Parathyroid adenoma (tissue), 2 donors: ENCODE measurements around the gene OPCML.

Experiments used
- H2AFZ ChIP-seq: fragments of 300-600 bp; sonication (generic); one replicate; pipeline ENCODE4 v1.7.0; 2017; ENCODE audit warnings: antibody characterized with exemption, mild to moderate bottlenecking
- H3K27ac ChIP-seq: fragments of 300-600 bp; sonication (generic); one replicate; pipeline ENCODE4 v1.7.0; 2017
- H3K27me3 ChIP-seq: fragments of 300-600 bp; sonication (generic); one replicate; pipeline ENCODE4 v1.7.0; 2017; ENCODE audit warnings: low read length; ENCODE audit not compliant: control insufficient read depth, insufficient read depth
- H3K36me3 ChIP-seq: fragments of 300-600 bp; sonication (generic); one replicate; pipeline ENCODE4 v1.7.0; 2017; ENCODE audit warnings: low read length; ENCODE audit not compliant: control insufficient read depth, insufficient read depth
- H3K4me1 ChIP-seq: fragments of 300-600 bp; sonication (generic); one replicate; pipeline ENCODE4 v1.7.0; 2017; ENCODE audit warnings: control low read depth
- H3K4me2 ChIP-seq: fragments of 300-600 bp; sonication (generic); one replicate; pipeline ENCODE4 v1.7.0; 2017; ENCODE audit warnings: low read length
- H3K4me3 ChIP-seq: fragments of 300-600 bp; sonication (generic); one replicate; pipeline ENCODE4 v1.7.0; 2017; ENCODE audit warnings: low read depth, low read length
- H3K79me2 ChIP-seq: fragments of 300-600 bp; sonication (generic); one replicate; pipeline ENCODE4 v1.7.0; 2017; ENCODE audit warnings: control low read depth
- H3K9ac ChIP-seq: fragments of 300-600 bp; sonication (generic); one replicate; pipeline ENCODE4 v1.7.0; 2017; ENCODE audit warnings: mild to moderate bottlenecking
- H3K9me3 ChIP-seq: fragments of 300-600 bp; sonication (generic); one replicate; pipeline ENCODE4 v1.7.0; 2017; ENCODE audit warnings: low read length; ENCODE audit not compliant: control insufficient read depth
- CTCF ChIP-seq: fragments of 300-600 bp; sonication (generic); IDR thresholded peaks from one replicate; pipeline ENCODE4 v1.7.0; 2017; ENCODE audit warnings: antibody characterized with exemption, mild to moderate bottlenecking
- donor health status: primary hyperparathyroidism.

OPCML gene

GRCh38 chr11:133207995-133208394 lies 324.3 kb downstream of the OPCML start:
- H3K4me3 ChIP-seq: no peak overlapping the region
- TF ChIP-seq CTCF: no peak
- H3K9me3 ChIP-seq: no peaks in the 10 kb centered on the region
- no peak overlapping the region for H3K9ac ChIP-seq
- H3K4me2 ChIP-seq: no peak overlapping the region
- no peak overlapping the region for H3K27ac ChIP-seq
- H3K36me3 ChIP-seq: no peaks in the 10 kb centered on the region
- no peaks in the 10 kb centered on the region for H3K27me3 ChIP-seq
- no peaks in the 10 kb centered on the region for H3K4me1 ChIP-seq
- no peak overlapping the region for H2AFZ ChIP-seq
- H3K79me2 ChIP-seq: no peaks in the 10 kb centered on the region

- H3K79me2 ChIP-seq: no peaks in the 10 kb centered on the region
- H2AFZ ChIP-seq: no peak overlapping the region
- H3K27me3 ChIP-seq: no peaks in the 10 kb centered on the region
- no peaks in the 10 kb centered on the region for H3K36me3 ChIP-seq
- no peaks in the 10 kb centered on the region for H3K4me1 ChIP-seq
- TF ChIP-seq CTCF: no peak
- no peak overlapping the region for H3K27ac ChIP-seq
- H3K9me3 ChIP-seq: no peaks in the 10 kb centered on the region
- no peak overlapping the region for H3K4me3 ChIP-seq
- H3K4me2 ChIP-seq: no peak overlapping the region
- H3K9ac ChIP-seq: no peak overlapping the region
These were observed 325.8 kb downstream of the OPCML start for GRCh38 chr11:133206313-133207005.

GRCh38 chr11:133204158-133204557 lies 328.1 kb downstream of the OPCML start:
- TF ChIP-seq CTCF: no peak
- no peaks in the 10 kb centered on the region for H3K9me3 ChIP-seq
- no peak overlapping the region for H3K27ac ChIP-seq

GRCh38 chr11:133202816-133203215 lies 329.5 kb downstream of the OPCML start:
- H3K27ac ChIP-seq: no peak overlapping the region
- no peaks in the 10 kb centered on the region for H3K36me3 ChIP-seq
- H3K9ac ChIP-seq: no peak overlapping the region
- H3K4me1 ChIP-seq: no peaks in the 10 kb centered on the region
- no peak overlapping the region for H2AFZ ChIP-seq
- H3K9me3 ChIP-seq: no peaks in the 10 kb centered on the region
- no peak overlapping the region for H3K4me2 ChIP-seq
- no peaks in the 10 kb centered on the region for H3K79me2 ChIP-seq
- TF ChIP-seq CTCF: no peak
- H3K27me3 ChIP-seq: no peaks in the 10 kb centered on the region
- H3K4me3 ChIP-seq: no peak overlapping the region

More at GRCh38 chr11:133204158-133204557, 328.1 kb downstream of the OPCML start:
- Histone ChIP-seq H3K4me3 (no peak overlapping the region), H2AFZ (no peak overlapping the region), H3K9ac (no peak overlapping the region), H3K4me2 (no peak overlapping the region), H3K27me3 (no peaks in the 10 kb centered on the region), H3K4me1 (no peaks in the 10 kb centered on the region), H3K36me3 (no peaks in the 10 kb centered on the region), H3K79me2 (no peaks in the 10 kb centered on the region)

- Histone ChIP-seq H3K9me3 (no peaks in the 10 kb centered on the region), H3K79me2 (no peaks in the 10 kb centered on the region), H3K27ac (no peak overlapping the region), H3K4me1 (no peaks in the 10 kb centered on the region), H3K4me2 (no peak overlapping the region), H3K36me3 (no peaks in the 10 kb centered on the region), H3K9ac (no peak overlapping the region), H2AFZ (no peak overlapping the region), H3K27me3 (no peaks in the 10 kb centered on the region), H3K4me3 (no peak overlapping the region)
- TF ChIP-seq CTCF: no peak
These were observed 333.9 kb downstream of the OPCML start for GRCh38 chr11:133198438-133198837.
